ENCODE data around the gene POLD2.

The POLD2 gene

DNA sequence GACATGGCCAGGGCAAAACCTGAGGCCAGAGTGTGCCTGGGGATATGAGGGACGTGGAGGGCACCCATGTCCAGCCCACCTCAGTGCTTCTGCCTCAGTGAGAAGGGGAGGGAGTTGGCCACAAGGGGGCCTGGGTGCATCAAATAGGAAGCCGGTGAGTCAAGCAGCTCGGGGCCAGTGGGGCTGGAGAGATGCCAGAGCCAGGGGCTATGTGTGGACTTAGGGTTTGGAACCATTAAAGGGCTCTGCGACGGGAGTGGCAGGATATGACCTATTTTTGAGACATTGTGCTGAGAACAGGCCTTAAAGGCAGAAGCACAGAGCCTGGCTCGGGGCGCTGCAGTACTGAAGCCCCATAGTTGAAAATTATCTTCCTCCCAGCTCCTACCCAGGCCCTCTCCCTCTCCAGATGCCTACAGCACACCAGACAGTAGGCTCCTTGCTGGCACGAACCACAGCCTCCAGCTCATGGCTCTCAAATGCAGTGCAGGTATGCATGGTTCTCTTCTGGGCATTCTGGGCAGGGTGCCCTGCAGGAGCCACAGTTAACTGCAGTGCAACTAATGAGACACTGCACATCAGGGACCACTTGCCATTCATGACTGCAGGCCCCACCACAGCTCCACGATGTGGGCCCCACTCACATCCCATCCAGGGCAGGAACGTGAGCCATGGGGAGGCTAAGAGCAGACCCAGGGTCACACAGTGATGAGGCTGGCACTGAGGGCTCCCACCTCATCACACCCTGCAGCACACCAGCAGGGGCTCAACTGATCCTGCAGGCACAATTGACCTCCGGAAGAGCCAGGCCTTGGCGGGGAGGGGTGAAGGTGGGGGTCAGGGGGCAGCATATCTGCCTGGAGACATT is 50.8 kb downstream of the POLD2 start:
- peak; percentile 56 for DNase-seq (ENCODE audit: low spot score)
- TF ChIP-seq, protein P1, sequence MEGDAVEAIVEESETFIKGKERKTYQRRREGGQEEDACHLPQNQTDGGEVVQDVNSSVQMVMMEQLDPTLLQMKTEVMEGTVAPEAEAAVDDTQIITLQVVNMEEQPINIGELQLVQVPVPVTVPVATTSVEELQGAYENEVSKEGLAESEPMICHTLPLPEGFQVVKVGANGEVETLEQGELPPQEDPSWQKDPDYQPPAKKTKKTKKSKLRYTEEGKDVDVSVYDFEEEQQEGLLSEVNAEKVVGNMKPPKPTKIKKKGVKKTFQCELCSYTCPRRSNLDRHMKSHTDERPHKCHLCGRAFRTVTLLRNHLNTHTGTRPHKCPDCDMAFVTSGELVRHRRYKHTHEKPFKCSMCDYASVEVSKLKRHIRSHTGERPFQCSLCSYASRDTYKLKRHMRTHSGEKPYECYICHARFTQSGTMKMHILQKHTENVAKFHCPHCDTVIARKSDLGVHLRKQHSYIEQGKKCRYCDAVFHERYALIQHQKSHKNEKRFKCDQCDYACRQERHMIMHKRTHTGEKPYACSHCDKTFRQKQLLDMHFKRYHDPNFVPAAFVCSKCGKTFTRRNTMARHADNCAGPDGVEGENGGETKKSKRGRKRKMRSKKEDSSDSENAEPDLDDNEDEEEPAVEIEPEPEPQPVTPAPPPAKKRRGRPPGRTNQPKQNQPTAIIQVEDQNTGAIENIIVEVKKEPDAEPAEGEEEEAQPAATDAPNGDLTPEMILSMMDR (IDR thresholded peaks at IDR 0.05; ENCODE audit: extremely low read depth, missing control alignments), result peak; percentile 7

DNA sequence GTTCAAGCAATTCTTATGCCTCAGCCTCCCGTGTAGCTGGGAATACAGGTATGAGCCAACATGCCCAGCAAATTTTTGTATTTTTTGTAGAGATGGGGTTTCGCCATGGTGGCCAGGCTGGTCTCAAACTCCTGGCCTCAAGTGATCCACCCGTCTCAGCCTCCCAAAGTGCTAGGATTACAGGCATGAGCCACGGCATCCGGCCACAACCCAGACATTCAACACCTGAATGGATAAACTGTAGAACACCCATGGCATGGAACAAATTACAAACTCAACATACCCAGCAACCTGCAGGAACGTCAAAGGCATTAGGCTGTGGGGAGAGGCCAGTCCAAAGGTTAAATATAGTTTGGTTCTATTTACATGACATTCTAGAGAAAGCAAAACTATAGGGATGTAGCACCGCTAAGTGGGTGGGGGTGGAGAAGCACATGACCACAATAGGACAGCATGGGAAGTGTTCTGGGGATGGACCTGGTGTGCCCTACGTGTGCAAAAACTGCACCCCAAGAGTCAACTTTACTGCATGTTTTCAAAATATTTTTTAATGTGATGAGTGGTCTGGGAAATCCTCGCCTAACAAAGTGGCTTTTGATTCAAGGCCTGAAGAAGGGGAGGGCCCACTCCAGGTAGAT is 51.5 kb downstream of the POLD2 start:
- no peak for DNase-seq (ENCODE audit: low spot score)

DNA sequence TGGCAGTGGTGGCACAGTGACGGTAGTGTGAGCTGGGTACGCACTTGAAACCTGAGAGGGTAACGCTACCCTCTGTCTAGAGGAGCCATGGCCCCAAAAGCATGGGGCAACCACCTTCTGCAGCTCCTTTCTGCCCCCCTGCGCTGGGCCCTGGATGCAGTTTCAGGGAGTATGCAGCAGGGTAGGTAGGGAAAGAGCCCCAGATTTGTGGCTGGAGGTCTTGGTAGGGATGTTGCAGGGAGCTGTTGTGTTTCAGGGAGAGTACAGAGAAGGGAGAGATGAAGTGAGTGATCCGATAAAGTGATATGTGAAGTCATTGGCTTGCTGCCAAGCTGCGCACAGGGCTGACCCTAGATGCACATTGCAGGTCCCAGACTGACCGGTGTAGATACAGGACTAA is 55.3 kb downstream of the POLD2 start:
- DNase-seq (ENCODE audit: low spot score), result no peak
- TF ChIP-seq, protein P1 (IDR thresholded peaks at IDR 0.05; ENCODE audit: extremely low read depth, missing control alignments), result no peak

More for the DNA sequence above, 51.5 kb downstream of the POLD2 start:
- TF ChIP-seq, protein P1 (IDR thresholded peaks at IDR 0.05; ENCODE audit: extremely low read depth, missing control alignments), result no peak

DNA sequence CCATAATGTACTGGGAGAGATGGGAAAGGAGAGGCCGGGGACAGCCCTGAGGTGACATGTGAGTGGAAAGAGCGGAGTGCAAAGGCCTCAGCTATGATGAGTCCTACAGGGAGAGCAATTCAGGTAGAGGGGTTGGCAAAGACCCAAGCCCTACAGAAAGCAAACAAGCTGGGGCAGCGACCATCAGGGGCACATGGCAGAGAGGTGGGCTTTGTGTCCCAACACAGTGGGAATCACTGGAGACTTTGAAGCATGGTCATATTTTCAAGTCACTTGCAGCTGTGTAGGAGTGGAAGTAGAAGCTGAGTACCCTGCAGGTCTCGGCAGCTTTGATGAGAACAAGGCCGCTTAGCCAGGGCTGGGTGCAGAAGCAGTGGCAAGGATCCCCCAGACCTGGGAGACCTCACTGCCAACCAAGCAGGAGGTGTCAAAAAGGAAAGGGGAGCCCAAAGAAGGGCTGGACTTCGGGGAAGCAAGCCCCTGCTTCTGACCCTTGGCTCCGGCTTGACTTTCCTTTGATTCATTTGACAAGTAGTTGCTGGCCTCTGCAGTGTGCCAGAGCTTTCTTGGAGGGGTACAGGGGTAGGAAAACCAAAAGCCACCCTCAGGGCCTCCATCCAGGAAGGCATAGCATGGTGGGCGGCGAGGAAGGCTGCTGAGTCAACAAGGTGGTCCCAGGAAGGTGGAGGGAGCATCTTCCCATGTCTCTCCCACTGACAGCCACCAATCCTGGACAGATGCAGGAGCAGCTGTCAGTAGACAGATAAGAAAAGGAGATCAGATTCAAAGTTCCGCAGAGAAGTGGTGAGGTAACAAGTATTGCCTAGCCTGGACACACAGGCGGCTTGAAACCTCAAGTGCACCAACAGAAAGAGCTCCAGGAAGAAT is 56.0 kb downstream of the POLD2 start:
- no peak for DNase-seq (ENCODE audit: low spot score)
- TF ChIP-seq, protein P1 (IDR thresholded peaks at IDR 0.05; ENCODE audit: extremely low read depth, missing control alignments), result no peak

DNA sequence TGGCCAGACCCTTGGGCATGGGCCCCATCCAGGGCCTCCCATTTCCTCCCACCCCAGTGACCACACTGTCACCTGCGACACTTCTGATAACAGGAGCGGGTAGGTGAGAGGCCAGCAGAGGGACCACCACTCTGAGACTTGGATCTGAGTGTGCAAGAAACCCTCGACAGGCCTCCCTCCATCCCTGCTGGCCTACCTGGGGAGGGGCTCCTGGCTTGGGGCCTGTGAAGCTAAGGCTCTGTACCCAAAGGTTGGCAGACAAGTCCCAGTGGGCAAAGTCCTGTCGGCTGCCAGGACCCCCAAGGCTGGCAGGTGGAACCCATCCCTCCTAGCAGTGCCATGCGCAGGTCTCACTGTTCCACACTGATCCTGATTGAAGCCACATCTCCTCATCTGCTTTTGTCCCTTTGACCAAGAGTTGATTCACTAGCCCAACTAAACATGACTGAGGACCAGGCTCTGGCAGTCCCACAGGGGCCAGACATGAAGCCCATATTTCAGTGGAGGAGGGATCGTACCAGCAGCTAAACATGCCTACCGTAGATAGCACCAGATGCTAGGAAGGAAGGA is 56.8 kb downstream of the POLD2 start:
- TF ChIP-seq, protein P1 (IDR thresholded peaks at IDR 0.05; ENCODE audit: extremely low read depth, missing control alignments), result no peak
- DNase-seq (ENCODE audit: low spot score), result no peak

DNA sequence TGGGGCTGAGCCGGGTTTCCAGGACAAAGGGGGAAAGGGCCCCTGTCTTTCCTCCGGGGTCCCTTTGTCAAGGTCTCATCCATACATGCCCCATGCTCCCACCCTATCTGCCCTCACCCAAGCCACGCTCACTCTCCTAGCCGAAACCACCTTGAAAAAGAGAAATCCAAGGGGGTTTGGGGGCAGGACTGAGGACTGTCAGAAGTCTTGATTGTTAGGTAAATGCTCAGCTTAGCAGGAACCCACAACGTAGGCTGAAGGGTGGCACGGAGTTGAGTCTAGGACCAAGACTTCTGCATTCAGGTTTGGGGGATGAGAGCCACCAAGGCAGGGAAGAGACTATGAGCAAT is 57.3 kb downstream of the POLD2 start:
- TF ChIP-seq, protein P1 (IDR thresholded peaks at IDR 0.05; ENCODE audit: extremely low read depth, missing control alignments), result no peak
- DNase-seq (ENCODE audit: low spot score), result no peak

Measured in GM20000 (cell line).